Measurements from ENCODE around the gene BRME1.

Gene BRME1

DNA sequence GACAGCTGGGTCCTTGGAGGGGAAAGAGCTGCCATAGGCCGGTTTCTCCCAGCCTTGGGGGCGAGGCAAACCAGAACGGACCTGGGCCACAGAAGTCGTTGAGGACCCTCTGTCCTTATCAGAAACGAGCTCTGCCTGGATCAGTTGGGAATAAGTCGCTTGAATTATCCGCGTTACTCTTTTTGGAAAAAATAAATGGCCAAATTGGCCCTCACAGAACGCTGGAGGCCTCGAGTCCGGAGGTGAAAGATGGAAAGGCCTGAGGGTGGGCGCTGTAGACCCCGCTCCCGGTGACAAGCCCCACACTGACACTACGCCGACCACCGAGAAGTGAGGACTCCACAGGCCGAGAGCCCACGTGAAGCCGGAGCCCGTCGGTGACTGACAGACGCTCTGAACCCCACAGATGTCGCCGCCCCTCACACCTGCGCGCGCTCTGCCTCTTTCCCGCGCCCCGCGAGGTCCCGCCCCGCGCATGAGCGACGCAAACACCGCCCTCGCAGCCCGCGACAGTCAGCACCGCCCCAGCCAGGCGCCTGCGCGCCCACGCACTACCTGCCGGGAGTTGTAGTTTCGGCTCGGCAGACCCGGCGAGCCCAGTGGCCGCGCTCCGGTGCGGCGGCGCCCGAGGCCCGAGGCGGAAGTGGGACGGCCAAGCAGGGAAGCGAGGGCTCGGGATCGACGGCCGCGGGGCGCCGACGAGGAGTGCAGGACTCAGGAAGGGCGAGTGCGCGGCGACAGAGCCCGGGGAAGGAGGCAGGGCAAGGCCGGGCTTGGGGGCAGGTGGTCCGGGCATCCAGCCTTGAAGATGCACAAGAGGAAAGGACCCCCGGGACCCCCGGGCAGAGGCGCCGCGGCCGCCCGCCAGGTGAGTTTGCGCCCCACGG, at the start of gene BRME1, which contains the start of gene CC2D1A:
Gene BRME1, minus strand, starts transcription at position 484 of the 887 bp plus-strand sequence. CDS start 1,225 bp downstream, outside the sequence.
Gene CC2D1A, plus strand, starts transcription at position 568 of the 887 bp plus-strand sequence. Its CDS starts 241 bp downstream, at position 809.
- DNase-seq (ENCODE audit: low read depth, low spot score): peak; percentile 31

GRCh38 chr19:13954185-13954584, 48.3 kb upstream of the BRME1 start:
- DNase-seq (ENCODE audit: low read depth, low spot score): no peak

DNA sequence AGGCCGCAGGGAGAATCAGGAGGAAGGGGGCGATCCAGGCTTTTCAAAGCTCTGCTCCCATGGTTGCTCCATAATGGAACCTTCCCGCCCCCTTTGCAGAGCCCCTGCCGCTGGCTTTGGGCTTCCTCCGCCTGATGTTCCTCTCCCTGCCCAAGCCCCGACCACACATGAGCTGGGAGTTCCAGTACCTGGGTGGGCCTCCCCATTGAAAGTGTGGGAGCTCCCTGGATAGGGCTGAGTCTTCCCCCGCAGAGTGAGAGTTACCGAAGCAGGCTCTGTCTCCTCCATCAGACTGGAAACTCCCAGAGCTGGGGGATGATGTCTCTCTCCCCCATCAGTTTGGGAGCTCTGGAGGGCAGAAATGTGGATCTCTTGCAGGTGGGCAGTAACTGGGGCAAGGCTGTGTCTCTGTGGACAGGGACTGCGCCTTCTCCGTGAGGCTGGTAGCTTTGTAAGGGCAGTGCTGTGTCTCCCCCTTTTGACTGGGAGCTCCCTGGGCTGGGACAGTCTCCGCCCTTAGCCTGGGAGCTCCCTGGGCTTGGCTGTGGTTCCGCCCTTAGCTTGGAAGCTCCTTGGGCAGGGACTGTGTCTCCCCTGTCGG, 47.1 kb upstream of the BRME1 start:
- DNase-seq (ENCODE audit: low read depth, low spot score): no peak

GRCh38 chr19:13952154-13952930, 46.4 kb upstream of the BRME1 start, which contains the start of gene DCAF15:
Gene DCAF15, plus strand, starts transcription at chr19:13952509. Its CDS starts 4 bp downstream, at chr19:13952513.
- DNase-seq (ENCODE audit: low read depth, low spot score): peak; percentile 99

DNA sequence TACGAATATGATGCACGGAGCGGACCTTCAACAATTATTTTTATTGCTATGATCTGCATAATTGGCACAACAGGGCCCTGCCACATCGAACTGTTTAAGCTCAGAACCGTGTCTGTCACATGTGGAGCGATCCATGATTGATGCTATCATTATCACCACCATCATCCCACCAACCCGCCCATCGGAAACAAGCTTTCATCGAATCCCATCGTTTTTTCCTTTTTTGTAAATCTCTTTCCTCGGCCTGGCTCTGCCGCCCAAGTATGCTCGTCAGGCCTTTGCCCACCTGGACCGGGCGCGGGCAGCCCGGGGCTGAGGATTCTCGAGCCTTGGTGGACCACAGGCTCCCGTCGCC, 45.9 kb upstream of the BRME1 start:
- no peak for DNase-seq (ENCODE audit: low read depth, low spot score)

GRCh38 chr19:13951043-13951442, 45.1 kb upstream of the BRME1 start:
- DNase-seq (ENCODE audit: low read depth, low spot score): no peak

DNA sequence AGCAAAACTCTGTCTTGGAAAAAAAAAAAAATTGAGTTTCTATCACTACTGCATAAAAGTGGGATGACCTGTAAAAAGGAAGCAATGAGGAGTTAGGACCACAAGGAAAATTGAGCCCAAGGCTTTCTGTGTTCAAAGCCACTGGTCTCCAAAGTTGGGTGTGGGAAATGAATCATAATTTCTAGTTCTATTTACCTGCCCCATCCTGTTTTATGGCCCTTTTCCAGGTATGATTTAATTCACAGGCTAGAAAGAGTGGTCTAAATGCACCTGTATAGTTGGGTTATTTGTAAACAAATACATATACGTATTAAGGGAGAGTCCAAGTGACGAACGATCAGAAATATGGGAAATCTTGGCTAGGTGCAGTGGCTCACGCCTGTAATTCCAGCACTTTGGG, 40.5 kb upstream of the BRME1 start:
- no peak for DNase-seq (ENCODE audit: low read depth, low spot score)

GRCh38 chr19:13942023-13942684, 36.2 kb upstream of the BRME1 start:
- DNase-seq (ENCODE audit: low read depth, low spot score): no peak

DNA sequence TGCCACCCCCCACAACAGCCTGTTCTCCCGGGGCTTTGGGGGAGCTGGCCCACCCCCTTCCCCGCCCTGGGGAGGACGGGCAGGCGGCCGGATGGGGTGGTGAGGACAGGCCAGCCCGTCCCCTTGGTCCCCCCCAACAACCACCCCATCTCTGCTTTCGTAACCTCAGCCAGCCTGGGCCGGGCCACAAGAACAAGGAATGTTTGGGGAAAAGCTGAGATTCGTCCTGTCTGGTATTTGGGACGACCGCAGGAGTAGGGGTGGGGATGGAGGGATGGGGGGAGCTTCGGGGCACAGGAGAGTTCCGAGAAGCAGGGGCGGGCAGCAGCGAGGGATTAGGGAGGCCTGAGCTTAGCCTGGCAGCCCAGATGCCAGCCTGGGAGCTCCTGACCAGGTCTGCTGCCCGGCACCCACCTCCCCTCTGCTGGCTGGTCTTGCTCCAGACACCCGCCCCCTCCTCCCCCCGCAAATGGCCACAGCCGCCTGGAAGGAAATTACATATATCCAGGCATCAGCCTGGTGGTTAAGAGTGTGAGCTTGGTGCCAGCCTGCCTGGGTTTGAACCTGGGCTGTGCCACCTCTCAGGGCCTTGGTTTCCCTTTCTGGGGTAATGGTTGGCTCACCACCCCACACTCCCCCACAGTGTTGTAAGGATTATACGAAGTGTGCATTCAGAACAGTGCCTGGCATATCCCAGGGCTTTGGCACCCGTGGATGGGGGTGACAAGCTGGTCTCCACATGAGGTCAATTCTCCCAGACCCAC, 32.6 kb upstream of the BRME1 start, which contains the start of gene PODNL1:
Gene PODNL1, minus strand, starts transcription at position 117 of the 764 bp plus-strand sequence. CDS start 236 bp downstream, outside the sequence.
- no peak for DNase-seq (ENCODE audit: low read depth, low spot score)

DNA sequence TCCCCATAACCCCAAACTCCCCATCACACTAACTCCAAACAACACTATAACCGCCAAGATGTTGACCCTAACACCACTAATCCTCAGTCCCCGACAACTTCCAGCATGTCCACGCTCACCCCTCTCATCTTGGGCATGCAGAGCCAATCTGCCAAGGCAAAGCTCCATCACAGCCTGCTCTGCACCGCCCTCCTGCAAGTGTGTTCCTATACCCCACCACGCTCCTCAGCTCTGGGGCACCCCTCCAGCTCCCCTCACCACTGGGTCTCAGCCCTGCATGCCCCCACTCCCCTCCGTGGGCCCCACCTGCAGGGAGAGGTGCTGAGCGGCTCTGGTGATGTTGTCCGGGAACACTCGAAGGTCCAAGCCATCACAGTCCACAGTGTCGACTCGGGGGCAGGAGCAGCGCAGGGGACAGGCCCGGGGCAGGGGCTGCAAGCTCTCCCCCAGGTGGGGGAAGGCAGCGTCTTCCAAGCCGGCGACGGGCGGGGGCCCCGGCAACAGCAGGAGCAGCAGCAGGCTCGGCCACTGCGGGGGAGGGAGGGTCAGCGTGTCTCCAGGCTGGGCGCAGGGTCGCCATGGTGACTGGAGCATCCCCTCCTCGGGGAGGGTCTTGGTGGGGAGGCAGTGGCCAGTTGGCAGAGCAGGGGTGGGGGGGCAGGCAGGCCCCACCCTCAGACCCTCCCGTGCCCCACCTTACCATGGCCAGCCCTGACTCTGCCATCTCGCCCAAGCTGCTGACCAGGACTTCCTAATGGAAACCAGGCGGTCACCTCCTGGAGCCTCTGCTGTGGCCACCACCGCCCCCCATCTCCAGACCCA, 31.8 kb upstream of the BRME1 start:
- no peak for DNase-seq (ENCODE audit: low read depth, low spot score)

GRCh38 chr19:13935765-13936510, 30.0 kb upstream of the BRME1 start:
- DNase-seq (ENCODE audit: low read depth, low spot score): no peak

DNA sequence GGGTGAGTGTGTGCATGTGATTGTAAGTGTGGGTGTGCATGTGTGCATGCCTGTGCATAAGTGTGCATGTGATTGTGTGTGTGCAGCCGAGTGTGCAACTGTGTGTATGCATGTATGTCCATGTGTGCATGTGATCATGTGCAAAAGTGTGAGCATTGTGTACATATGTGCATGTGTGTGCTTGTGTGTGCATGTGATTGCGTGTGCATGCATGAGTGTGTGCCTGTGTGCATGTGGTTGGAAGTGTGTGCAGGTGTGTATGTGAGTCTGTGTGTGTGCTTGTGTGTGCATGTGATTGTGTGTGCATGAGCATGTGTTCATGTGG, 28.8 kb upstream of the BRME1 start:
- DNase-seq (ENCODE audit: low read depth, low spot score): no peak

- DNase-seq (ENCODE audit: low read depth, low spot score): no peak
These were observed 27.0 kb upstream of the BRME1 start for GRCh38 chr19:13932911-13933393.

DNA sequence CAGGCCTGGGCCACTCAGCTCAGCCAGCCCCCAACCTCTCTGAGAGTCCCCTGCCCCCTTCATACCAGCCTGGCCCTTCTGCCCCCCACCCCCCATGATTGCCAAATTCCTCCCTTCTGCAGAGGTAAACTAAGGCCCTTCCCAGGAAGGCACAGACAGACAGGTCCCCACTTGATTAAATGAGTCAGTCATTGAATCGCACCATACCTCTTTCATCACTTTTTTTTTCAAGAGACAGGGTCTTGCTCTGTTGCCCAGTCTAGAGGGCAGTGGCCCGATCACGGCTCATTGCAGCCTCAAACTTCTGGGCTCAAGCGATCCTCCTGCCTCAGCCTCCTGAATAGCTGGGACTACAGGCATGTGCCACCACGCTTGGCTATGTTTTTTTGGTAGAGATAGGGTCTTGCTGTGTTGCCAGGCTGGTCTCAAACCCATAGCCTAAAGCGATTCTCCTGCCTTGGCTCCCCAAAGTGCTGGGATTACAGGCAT, 26.3 kb upstream of the BRME1 start:
- DNase-seq (ENCODE audit: low read depth, low spot score): no peak

GRCh38 chr19:13931391-13932148, 25.7 kb upstream of the BRME1 start:
- no peak for DNase-seq (ENCODE audit: low read depth, low spot score)

DNA sequence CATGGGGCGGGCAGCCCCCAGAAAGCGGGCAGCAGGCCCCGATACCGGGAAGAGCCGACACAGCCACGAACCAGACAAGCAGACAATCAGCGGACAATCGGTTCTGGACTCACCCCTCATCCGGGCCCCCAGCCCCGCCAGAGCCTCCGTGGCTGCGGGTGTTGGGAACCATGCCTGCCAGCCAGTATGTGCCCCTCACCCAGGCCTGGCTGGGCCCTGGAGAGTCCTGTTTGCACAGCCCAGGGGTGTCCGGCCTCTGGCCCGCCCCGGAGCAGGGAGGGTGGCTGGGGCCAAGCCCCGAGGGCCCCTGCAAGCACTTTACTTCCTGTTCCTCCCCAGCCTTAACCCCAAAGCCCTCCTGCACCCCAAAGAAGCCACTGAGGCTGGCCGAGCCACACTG, 24.5 kb upstream of the BRME1 start:
- DNase-seq (ENCODE audit: low read depth, low spot score): no peak

DNA sequence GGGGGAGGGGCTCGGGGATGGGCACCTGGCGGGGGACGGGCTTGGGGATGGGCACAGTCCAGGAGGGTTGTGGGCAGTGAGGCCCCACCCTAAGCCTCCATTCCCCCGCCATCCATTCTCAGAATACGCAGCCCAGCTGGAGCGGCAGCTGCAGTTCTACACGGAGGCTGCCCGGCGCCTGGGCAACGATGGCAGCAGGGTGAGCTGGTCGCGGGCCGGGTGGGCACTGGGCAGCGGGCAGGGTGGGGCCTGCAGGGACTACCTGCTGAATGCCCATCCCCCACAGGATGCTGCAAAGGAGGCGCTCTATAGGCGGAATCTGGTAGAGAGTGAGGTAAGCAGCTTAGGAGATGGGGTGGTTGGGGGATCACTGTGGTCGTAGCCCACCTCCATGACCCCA, 24.0 kb upstream of the BRME1 start:
- DNase-seq (ENCODE audit: low read depth, low spot score): no peak

GRCh38 chr19:13929340-13929739, 23.4 kb upstream of the BRME1 start:
- DNase-seq (ENCODE audit: low read depth, low spot score): no peak

Measured in smooth muscle cell of the brain vasculature (primary cell).